Caco-2 (cell line): Measurements from ENCODE around the gene FRYL. TPM values are rescaled to one million over a fixed set of nuclear protein-coding genes. Genes with fewer than 3 reads are reported as not detected.

Experiments
- BruUV-seq: library from RNA; stranded (reverse); fragments of 400-500 nt; replicated peaks from 2 replicates; lab custom pipeline; 2021; lab: Mats Ljungman, UMichigan
- CTCF ChIA-PET: fragments of 300-600 bp; sonication (Branson Sonifier 250); formaldehyde crosslinking; loops from one replicate; lab custom pipeline; 2022; ENCODE audit warnings: antibody characterized with exemption; lab: Charles Lee
- POLR2A ChIA-PET: fragments of 300-600 bp; sonication (Branson Sonifier 250); formaldehyde crosslinking; loops from one replicate; lab custom pipeline; 2022; ENCODE audit warnings: antibody characterized with exemption; lab: Charles Lee
- DNase-seq, 2 experiments: peaks; one replicate each; pipeline versions ENCODE4 v3.0.0 to v3.0.0-alpha.2; 2020 to 2022
- H3K27me3 ChIP-seq: replicated peaks from 2 replicates; pipeline ENCODE4 v1.6.0; 2011; ENCODE audit warnings: low read length; ENCODE audit not compliant: control insufficient read depth, insufficient read depth
- H3K36me3 ChIP-seq: 2 replicates; pipeline ENCODE4 v1.5.1; 2011; ENCODE audit warnings: low read length; ENCODE audit not compliant: control insufficient read depth, insufficient read depth
- H3K4me1 ChIP-seq: fragments of 250-450 bp; sonication (Bioruptor Pico); 2 replicates; pipeline ENCODE4 v1.5.1; 2020; ENCODE audit warnings: mild to moderate bottlenecking
- H3K4me3 ChIP-seq: 2 replicates; pipeline ENCODE4 v1.5.1; 2011; ENCODE audit warnings: low read depth, mild to moderate bottlenecking, control low read depth, low read length
- H3K9me3 ChIP-seq: fragments of 250-450 bp; sonication (Bioruptor Pico); 2 replicates; pipeline ENCODE4 v1.5.1; 2020; ENCODE audit warnings: mild to moderate bottlenecking, moderate library complexity
- H3K27ac Mint-ChIP-seq: one replicate; pipeline ENCODE4 v1.8.0; 2022; ENCODE audit warnings: mixed read lengths; ENCODE audit not compliant: unreplicated experiment
- H3K27me3 Mint-ChIP-seq: one replicate; pipeline ENCODE4 v1.8.0; 2022; ENCODE audit warnings: mixed read lengths; ENCODE audit not compliant: insufficient read depth, unreplicated experiment
- H3K36me3 Mint-ChIP-seq: one replicate; pipeline ENCODE4 v1.8.0; 2022; ENCODE audit warnings: mild to moderate bottlenecking, mixed read lengths; ENCODE audit not compliant: insufficient read depth, unreplicated experiment
- H3K4me1 Mint-ChIP-seq: one replicate; pipeline ENCODE4 v1.8.0; 2022; ENCODE audit warnings: low read depth, mixed read lengths; ENCODE audit not compliant: unreplicated experiment
- H3K4me3 Mint-ChIP-seq: one replicate; pipeline ENCODE4 v1.8.0; 2022; ENCODE audit warnings: mild to moderate bottlenecking, moderate library complexity, mixed read lengths; ENCODE audit not compliant: unreplicated experiment
- H3K9me3 Mint-ChIP-seq: one replicate; pipeline ENCODE4 v1.8.0; 2022; ENCODE audit warnings: mixed read lengths; ENCODE audit not compliant: unreplicated experiment
- CTCF ChIP-seq, 2 experiments: fragments of 200-600 bp in 1 of 2; IDR thresholded peaks; 1 replicate in 1 of 2; 2 replicates in 1 of 2; pipeline versions ENCODE4 v1.5.1 to v1.8.0; 2011 to 2022; ENCODE audit warnings: antibody characterized with exemption in 1 of 2, control low read depth in 1 of 2, inconsistent platforms in 1 of 2, low read depth in 1 of 2, low read length in 1 of 2, mild to moderate bottlenecking in 1 of 2, moderate library complexity in 1 of 2; ENCODE audit not compliant: insufficient read depth in 1 of 2, severe bottlenecking in 1 of 2, unreplicated experiment in 1 of 2
- intact Hi-C: fragments of 100-400 bp; cut with micrococcal nuclease; formaldehyde crosslinking; loops from one replicate; pipeline ENCODE4 v1.10.0; 2022; ENCODE audit not compliant: unreplicated experiment
- total RNA-seq: library from RNA; stranded (reverse); gene quantifications from 2 replicates; pipeline ENCODE4 v1.2.3, GENCODE V29; 2022

The FRYL gene
- total RNA-seq, 1 experiment from 2014 or later, result 27.4 TPM

DNA sequence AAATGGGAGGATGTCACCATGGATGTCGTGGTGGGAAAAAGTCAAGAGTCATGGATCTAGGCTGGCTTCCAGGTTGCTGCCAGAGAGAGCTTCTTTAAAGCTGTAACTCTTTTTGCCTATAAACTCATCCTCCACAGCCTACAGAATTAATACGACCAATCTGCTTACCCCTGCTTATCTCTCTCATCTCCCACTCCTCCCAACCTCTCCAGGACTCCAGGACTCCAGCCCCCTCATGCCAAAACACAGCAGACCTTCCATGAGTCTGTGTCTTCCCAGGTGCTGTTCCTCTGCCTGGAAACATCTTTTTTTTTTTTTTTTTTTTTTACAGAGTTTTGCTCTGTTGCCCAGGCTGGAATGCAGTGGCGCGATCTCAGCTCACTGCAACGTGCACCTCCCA is 312.2 kb downstream of the FRYL start:
- TF ChIP-seq CTCF (IDR thresholded peaks at IDR 0.05; ENCODE audit: insufficient read depth in 1 of 2, low read depth in 1 of 2, low read length in 1 of 2, severe bottlenecking in 1 of 2, unreplicated experiment in 1 of 2), result no peak
- H3K27ac Mint-ChIP-seq, result no peak overlapping the region
- H3K36me3 ChIP-seq, result no peaks in the 10 kb centered on the region
- no peaks in the 10 kb centered on the region for H3K4me1 ChIP-seq
- no peaks in the 10 kb centered on the region for H3K36me3 Mint-ChIP-seq
- peaks cover 27% of the 10 kb centered on the region for H3K4me1 Mint-ChIP-seq
- BruUV-seq, result no TSS peak
- ChIA-PET POLR2A (interaction anchor here (0.7 kb wide), 1 partner anchor 126 kb away, joined by 6 read pairs; no protein-coding TSS in a partner anchor), CTCF (no interaction called here)
- intact Hi-C loops, result no loop called here
- H3K9me3 Mint-ChIP-seq, result no peaks in the 10 kb centered on the region
- no peaks in the 10 kb centered on the region for H3K27me3 Mint-ChIP-seq
- H3K27me3 ChIP-seq, result no peaks in the 10 kb centered on the region
- no peaks in the 10 kb centered on the region for H3K9me3 ChIP-seq
- no peak overlapping the region for H3K4me3 ChIP-seq
- no peak for DNase-seq
- H3K4me3 Mint-ChIP-seq, result no peak overlapping the region

GRCh38 chr4:48467442-48467841 is 312.6 kb downstream of the FRYL start:
- Mint-ChIP-seq H3K27me3 (no peaks in the 10 kb centered on the region), H3K36me3 (no peaks in the 10 kb centered on the region), H3K9me3 (no peaks in the 10 kb centered on the region), H3K4me1 (peaks cover 27% of the 10 kb centered on the region), H3K27ac (no peak overlapping the region), H3K4me3 (no peak overlapping the region)
- H3K9me3 ChIP-seq, result no peaks in the 10 kb centered on the region
- no peaks in the 10 kb centered on the region for H3K27me3 ChIP-seq
- no TSS peak for BruUV-seq
- DNase-seq, result no peak
- no peaks in the 10 kb centered on the region for H3K4me1 ChIP-seq
- TF ChIP-seq CTCF (IDR thresholded peaks at IDR 0.05; ENCODE audit: insufficient read depth in 1 of 2, low read depth in 1 of 2, low read length in 1 of 2, severe bottlenecking in 1 of 2, unreplicated experiment in 1 of 2), result no peak
- ChIA-PET CTCF (no interaction called here), POLR2A (interaction anchor here (0.7 kb wide), 1 partner anchor 21 kb away, joined by 3 read pairs; no protein-coding TSS in a partner anchor)
- no peaks in the 10 kb centered on the region for H3K36me3 ChIP-seq
- no peak overlapping the region for H3K4me3 ChIP-seq
- intact Hi-C loops, result no loop called here

GRCh38 chr4:48462363-48462762 is 317.7 kb downstream of the FRYL start:
- intact Hi-C loops, result no loop called here
- Histone ChIP-seq H3K4me1 (peaks cover 18% of the 10 kb centered on the region), H3K36me3 (no peaks in the 10 kb centered on the region), H3K9me3 (no peaks in the 10 kb centered on the region), H3K27me3 (no peaks in the 10 kb centered on the region), H3K4me3 (no peak overlapping the region)
- ChIA-PET CTCF (no interaction called here), POLR2A (no interaction called here)
- no peaks in the 10 kb centered on the region for H3K36me3 Mint-ChIP-seq
- no peak for DNase-seq
- H3K27me3 Mint-ChIP-seq, result no peaks in the 10 kb centered on the region
- no peak for TF ChIP-seq CTCF (IDR thresholded peaks at IDR 0.05; ENCODE audit: insufficient read depth in 1 of 2, low read depth in 1 of 2, low read length in 1 of 2, severe bottlenecking in 1 of 2, unreplicated experiment in 1 of 2)
- no TSS peak for BruUV-seq
- H3K9me3 Mint-ChIP-seq, result no peaks in the 10 kb centered on the region
- peaks cover 17% of the 10 kb centered on the region for H3K4me1 Mint-ChIP-seq
- H3K4me3 Mint-ChIP-seq, result no peak overlapping the region
- H3K27ac Mint-ChIP-seq, result no peak overlapping the region
